HG03342 (cell line): ENCODE data around the gene IGSF8.

ENCODE experiments used
- ATAC-seq: cut with Tn5 transposase; IDR thresholded peaks from one replicate; pipeline ENCODE4 v1.9.1; 2021; ENCODE audit warnings: mild to moderate bottlenecking, moderate library complexity; ENCODE audit not compliant: unreplicated experiment

Gene IGSF8

DNA sequence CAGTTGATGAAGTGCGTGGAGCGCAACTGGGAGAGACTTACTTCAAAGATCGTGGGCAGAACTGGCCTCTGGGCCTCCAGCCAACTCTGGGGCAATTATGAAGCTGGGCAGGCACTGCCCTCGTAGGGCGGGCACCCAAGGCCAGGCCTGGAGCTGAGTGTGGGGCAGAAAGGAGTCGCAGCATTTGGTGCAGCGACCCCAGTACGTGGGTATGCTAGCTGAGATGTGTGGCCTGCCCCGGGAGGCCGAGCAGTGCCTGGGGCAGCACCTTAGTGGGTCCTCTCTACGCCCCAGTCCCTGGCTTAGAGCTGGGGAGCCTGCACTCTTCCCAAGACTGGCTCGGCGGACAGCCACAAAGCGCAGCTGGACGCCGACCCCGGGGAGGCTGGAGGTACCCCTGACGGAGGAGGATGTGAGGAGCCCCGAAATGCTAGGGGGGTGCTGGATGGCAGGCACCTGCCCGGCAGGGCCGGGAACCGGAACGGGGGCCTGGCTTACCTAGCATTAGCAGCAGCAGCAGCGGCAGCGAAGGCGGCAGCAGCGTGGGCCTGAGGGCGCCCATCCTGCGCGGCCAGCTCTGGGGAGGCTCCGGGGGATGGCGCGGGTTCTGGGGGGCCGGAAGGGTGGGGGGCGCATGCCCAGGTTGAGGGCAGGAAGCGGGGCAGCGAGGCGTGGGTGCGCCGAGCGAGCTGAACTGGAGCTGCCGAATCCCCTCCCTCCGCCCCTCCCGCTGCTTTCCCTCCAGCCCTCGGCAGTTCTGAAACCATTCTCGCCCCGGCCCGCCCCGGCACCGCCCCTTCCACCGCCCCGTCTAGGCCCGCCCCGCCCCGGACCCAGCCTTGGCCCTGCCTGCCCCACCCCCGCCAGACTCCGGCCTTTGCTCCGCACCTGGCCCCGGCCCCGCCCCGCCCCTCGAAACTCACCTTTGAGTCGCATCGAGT, at the start of gene IGSF8:
TSS of gene IGSF8 (minus strand) at position 709 of the 941 bp plus-strand sequence. CDS start at position 562, 147 bp downstream.
- peak; percentile 41 for ATAC-seq

GRCh38 chr1:160148121-160148520, 49.7 kb upstream of the IGSF8 start:
- ATAC-seq: no peak

DNA sequence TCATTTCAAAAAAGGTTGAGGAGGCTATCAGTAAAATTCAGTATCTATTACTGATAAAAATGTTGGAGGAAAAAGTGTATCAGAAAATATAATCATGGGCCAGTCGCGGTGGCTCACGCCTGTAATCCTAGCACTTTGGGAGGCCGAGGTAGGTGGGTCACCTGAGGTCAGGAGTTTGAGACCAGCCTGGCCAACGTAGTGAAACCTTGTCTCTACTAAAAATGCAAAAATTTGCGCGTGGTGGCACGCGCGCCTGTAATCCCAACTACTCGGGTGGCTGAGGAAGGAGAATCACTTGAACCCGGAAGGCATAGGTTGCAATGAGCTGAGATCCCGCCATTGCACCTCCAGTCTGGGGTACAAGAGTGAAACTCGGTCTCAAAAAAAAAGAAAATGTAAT, 47.7 kb upstream of the IGSF8 start:
- ATAC-seq: no peak

GRCh38 chr1:160144921-160145320, 46.5 kb upstream of the IGSF8 start:
- no peak for ATAC-seq

DNA sequence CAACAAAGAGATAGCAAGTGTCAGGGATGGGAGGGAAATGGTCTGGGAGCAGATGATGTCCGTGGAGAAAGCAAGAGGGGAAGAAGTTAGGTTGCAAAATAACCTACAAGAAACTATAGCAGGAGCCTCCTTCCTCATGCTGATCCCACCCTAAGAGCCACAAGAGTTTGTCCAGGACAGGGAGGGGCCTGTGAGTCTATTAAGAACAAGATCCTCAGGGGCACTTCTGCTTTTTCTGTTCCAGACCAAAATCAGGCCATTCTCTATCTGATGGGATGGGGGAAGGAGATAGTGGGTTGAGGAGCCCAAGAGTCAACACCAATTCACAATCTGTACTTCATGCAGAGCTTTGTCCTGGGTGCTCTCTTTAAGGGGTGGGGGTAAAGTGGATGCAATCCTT, 45.3 kb upstream of the IGSF8 start:
- ATAC-seq: no peak

DNA sequence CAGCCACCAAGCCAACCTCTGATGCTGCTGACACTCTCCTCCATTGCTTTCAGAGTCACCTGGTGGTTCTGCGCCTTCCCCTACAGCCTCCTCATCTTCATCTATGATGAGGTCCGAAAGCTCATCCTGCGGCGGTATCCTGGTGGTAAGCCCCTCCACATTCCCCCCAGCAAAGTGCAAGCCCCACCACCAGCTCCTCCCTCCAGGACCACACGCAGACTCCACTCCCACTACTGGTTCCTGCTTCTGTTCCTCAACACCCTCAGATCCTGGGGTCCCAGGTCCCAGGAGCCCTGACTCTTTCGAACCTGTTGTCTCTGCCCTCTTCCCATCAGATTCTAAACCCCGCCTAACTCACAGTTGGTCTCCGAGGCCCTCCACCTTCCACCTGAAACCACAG, 41.4 kb upstream of the IGSF8 start:
- ATAC-seq: no peak

DNA sequence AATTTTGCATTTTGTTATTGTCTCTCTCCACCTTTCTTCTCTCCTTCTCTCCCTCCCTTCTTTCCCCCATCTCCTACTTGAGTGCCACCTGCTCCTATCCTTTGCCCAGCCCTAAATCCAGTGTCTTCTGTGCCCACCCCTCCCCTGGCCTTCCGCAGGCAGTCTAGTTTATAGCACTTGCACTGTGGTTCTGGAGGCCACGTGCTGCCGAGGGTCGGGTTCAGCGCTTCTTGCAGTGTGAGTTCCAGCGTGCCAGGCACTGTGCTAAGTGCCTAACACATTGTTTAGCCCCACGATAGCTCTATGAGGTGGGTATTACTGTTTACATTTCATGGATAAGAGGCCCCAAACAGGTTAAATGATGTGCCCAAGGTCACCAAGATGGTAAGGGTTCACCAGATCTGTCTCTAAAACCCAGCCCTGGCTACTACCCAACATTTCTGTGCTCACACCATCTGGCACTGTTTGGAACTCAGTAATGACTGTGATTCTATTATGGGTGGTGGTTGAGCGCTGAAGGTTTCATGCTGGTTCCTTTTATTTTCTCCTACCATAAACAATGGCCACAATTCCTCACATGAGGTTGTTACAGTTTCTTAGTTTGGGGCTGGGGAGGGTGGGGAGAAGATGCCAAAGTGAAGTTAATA, 38.9 kb upstream of the IGSF8 start:
- no peak for ATAC-seq

DNA sequence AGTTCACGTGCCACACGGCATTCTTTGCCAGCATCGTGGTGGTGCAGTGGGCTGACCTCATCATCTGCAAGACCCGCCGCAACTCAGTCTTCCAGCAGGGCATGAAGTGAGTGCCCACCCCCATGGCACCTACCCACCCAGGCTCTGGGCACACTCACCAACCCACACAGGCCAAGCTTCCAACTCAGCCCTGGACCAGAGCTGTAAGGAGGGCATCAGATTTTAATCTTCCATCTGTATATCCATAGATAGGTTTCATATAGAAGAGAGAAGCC, 38.4 kb upstream of the IGSF8 start:
- ATAC-seq: no peak

DNA sequence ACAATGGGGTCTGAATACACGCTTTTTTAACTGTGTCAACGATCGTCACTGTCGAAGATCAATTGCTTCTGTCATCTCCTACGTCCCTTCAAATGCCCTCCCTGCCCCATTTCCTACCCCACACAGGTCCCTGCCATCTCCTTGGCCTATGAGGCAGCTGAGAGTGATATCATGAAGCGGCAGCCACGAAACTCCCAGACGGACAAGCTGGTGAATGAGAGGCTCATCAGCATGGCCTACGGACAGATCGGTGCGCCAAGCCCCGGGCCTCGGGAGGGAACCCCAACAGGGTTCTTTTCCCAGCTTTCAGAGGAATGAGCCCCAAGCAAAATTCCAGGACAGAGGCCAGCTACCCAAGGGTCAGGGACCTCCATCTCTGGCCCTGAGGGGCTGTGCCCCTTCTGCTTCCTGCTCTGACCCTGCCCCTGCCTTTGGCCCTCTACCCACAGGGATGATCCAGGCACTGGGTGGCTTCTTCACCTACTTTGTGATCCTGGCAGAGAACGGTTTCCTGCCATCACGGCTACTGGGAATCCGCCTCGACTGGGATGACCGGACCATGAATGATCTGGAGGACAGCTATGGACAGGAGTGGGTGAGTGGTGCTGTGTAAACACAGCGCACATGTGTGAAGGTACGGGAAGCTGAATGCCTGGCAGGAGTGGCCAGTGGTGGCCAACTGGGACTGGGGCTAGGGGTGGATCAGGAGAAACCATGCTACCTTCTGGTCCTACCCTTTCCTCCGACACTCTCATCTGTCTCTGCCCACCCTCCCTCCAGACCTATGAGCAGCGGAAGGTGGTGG, 37.9 kb upstream of the IGSF8 start:
- ATAC-seq: no peak

DNA sequence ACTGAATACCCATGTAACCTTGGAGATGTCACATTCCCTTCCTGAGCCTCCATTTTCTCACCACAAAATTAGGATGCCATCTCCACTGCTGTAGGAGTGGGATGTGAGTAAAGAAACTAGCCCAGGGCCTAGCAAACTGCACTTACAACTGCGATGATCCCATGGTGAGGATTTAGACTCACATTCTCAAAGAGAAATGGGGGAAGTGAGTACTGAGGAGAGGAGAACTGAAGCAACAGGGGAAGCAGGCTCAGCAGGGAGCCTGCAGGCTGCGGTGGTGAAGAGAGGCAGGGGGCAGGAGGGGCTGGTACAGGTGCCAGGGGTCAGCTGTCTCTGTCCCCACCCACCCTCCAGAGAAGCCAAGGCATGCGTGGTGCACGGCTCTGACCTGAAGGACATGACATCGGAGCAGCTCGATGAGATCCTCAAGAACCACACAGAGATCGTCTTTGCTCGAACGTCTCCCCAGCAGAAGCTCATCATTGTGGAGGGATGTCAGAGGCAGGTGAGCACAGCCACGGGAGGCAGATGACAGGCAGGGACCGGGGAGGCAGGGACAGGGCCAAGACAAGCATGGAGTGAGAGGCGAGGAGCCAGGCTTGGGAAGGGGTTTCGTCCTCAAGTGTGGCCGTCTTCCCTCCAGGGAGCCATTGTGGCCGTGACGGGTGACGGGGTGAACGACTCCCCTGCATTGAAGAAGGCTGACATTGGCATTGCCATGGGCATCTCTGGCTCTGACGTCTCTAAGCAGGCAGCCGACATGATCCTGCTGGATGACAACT, 36.6 kb upstream of the IGSF8 start:
- no peak for ATAC-seq

DNA sequence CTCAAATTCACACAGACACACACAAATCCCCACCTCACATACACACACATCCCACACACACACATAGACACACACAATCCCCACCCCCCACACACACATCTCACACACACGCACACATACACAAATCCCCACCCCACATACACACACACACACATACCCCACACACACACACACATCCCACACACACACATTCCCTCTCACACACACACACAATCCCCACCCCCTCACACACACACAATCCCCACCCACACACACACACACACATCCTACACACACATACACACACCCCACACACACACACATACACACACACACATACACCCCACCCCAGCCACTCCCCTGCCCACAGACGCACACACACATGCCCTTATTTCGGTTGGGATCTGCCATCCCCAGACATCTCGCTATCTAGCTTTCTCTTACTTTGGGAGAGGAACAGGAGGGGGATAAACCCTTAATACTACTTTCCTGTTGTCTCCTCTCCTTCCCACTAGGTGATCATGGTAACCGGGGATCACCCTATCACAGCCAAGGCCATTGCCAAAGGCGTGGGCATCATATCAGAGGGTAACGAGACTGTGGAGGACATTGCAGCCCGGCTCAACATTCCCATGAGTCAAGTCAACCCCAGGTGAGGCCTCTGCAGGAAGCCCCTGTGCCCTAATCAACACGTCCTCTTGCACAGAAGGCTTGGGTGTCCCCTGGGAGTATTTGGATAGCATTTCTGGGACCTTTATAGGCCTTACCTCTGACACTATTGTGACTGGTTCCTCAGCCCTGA, 35.8 kb upstream of the IGSF8 start:
- no peak for ATAC-seq

- ATAC-seq: no peak
These were observed 33.6 kb upstream of the IGSF8 start for GRCh38 chr1:160131803-160132565.

DNA sequence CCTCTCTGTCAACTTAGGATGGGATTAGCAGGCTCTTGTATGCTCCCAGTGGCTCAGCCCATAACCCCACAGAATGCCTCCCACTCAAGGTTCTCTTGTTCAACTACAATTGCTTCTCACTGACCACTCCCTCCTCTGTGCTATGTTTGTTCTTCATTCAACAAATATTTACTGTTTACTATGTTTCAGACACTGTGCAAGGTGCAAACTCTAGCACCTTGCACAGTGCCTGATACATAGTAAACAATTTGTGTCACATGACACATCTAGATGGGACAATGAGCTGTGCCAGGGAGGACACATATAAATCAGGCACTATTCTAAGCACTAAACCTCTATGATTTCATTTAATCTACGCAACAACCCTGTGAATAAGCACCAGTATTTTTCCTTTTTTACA, 32.5 kb upstream of the IGSF8 start:
- no peak for ATAC-seq

DNA sequence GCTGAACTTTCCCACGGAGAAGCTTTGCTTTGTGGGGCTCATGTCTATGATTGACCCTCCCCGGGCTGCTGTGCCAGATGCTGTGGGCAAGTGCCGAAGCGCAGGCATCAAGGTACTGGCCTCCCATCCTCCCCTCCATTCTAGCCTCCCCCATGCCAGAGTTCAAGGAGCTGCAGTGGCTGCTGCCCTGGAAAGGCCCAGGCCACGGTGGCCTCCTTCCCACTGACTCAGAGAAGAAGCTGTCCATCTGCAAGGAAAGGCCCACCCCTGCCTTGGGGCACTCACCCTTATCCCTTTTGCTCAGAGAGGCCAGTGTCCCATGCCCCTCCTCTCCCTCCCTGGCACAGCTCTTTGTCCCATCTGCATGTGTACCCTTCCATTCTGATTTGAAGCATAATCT, 32.1 kb upstream of the IGSF8 start:
- no peak for ATAC-seq

- ATAC-seq: no peak
These were observed 31.5 kb upstream of the IGSF8 start for GRCh38 chr1:160129966-160130365.

DNA sequence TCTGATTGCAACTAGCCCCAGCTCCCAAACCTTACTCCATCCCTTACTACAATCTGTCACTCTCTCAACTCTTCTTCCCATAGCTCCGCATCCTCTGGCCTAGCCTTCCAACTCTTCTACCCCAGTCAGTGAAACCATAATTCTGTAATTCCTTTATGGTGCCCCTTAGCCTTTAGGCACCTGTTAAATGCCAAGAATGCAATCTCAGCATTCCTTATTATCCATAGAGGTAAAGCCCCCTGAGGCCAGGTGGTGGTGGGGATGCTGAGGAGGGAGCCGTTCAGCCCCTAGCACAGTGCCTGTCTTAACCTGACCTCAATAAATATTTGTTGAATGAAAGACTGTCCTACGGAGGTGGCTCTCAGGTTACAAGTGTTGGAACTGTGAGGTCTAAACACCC, 31.1 kb upstream of the IGSF8 start:
- no peak for ATAC-seq

GRCh38 chr1:160129046-160129445, 30.6 kb upstream of the IGSF8 start:
- ATAC-seq: no peak

DNA sequence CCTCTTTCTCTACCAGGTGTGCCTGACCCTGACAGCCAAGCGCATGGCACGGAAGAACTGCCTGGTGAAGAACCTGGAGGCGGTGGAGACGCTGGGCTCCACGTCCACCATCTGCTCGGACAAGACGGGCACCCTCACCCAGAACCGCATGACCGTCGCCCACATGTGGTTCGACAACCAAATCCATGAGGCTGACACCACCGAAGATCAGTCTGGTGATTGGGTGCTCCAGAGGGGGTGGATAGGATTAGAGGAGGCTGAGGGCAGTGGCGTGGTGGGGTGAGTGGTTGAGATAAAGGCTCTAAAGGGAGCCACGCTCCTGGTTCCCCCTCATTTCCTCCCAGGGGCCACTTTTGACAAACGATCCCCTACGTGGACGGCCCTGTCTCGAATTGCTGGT, 30.2 kb upstream of the IGSF8 start:
- no peak for ATAC-seq

DNA sequence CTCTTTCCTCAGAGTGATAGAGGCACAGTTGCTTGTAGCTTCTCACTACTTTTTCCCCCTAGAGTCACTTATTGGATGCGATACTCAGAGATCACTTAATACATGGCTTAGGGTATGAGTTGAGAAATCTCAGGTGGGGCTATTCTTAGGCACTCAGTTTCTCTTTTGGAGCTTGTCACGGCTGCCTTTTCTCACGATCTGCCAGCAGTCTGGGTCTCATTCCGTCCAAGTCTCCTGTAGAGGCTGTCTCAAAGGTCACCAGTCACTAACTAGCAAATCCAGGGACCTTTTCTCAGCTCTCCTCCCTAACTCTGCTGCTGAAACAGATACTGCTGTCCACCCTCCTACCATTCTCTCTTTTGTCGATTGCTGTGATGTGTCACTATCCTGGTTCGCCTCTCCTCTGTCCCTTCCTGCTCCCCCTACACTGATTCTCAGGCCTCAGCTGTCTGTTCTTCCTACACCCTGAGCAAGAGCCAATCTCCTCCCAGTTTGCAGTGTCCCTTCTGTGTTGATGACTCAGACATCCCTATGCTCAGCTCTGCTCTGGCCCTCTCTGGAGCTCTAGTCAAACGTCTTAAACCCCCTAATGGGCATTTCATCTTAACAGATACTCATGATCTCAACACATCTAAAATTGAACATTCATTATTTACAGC, 29.6 kb upstream of the IGSF8 start:
- no peak for ATAC-seq
